ENCODE results near the gene ADCY10.
"Not testable (repeated sequence)": the region's sequence is repeated elsewhere in the genome, so short reads cannot be mapped to it uniquely, and the experiment has no call there.

ADCY10 gene

DNA sequence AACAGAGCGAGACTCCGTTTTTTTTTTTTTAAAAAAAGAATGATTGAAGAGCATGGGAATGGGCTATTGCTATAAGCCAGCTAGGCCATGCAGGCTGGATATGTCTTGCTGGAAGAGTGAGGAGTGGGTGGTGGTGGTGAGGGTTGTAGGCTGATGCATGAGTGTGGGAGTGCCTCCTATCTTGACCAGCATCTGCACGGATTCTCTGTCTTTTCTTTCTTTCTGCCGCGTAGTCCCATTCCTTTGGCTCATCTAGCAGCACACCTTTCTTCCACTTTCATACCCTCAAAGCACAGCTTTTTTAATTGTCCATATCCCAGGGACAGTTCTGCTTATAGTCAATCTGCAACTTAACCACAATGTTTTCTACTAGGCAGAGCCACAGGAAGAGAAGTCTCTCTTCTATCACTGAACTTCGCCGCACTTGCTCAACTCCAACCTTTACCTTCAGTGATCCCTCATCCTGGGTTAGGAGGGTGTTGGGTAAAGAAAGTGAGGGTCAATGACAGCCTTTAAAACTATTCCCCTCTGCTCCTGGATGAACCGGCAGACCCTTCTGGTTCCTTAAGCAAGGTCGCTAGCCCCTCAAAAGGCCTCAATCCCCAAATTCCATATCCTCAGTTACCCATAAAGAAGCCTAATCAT lies 15.2 kb downstream of the ADCY10 start:
- Histone ChIP-seq H3K27ac (peak overlapping the region; percentile 43 to 56), H3K4me3 (no peak overlapping the region), H3K36me3 (no peaks in the 10 kb centered on the region), H3K9me3 (no peaks in the 10 kb centered on the region), H3K27me3 (no peaks in the 10 kb centered on the region), H3K4me1 (peaks cover 0 to 14% (median 12%) of the 10 kb centered on the region in 4 donors)
- no peak for DNase-seq
- intact Hi-C loops (cut with DNase I; ENCODE audit: low total_unique reads), result no loop called here
- no peak for TF ChIP-seq CTCF (IDR thresholded peaks at IDR 0.05)

DNA sequence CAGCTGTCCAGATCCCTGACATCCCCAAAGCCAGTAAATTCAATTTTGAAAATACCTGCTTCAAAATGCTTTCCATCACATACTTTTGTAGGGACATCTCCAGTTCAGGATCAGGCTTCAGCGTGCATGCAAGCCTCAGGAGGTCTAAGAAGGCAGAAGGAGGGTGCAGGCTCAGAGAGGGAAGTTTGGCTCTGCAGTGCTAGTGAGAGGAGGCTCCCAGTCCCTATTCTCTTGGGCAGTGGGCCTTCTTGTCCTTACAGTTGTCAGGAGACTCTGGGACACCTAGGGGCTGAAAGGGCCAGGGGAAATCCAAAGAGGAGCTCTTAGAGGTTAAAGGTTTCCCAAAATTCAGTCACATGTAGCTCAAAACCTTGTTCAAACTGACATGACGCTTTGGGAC lies 20.1 kb downstream of the ADCY10 start:
- no peak for TF ChIP-seq CTCF (IDR thresholded peaks at IDR 0.05)
- Histone ChIP-seq H3K27ac (no peak overlapping the region), H3K9me3 (no peaks in the 10 kb centered on the region), H3K4me3 (no peak overlapping the region), H3K36me3 (no peaks in the 10 kb centered on the region), H3K27me3 (no peaks in the 10 kb centered on the region), H3K4me1 (peaks cover 0 to 2% (median under 1%) of the 10 kb centered on the region in 4 donors)
- intact Hi-C loops (cut with DNase I; ENCODE audit: low total_unique reads), result no loop called here
- DNase-seq, result no peak

DNA sequence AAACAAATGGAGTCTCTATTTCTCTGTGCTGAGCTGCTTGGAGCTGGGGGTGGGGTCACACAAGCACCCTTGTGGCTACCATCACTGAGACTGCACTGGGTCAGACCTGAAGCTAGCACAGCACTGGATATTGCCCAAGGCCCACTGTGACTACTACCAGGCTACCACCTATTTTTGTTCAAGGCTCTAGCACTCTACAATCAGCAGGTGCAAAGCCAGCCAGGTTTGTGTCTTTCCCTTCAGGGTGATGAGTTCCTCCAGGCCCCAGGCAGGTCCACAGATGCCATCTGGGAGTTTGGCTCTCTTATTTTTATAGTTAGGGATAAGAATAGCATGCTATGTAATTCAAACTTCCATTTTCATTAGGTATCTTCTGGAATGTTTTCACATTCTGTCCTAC lies 23.5 kb downstream of the ADCY10 start:
- Histone ChIP-seq H3K9me3 (no peaks in the 10 kb centered on the region), H3K4me3 (no peak overlapping the region), H3K36me3 (no peaks in the 10 kb centered on the region), H3K4me1 (no peaks in the 10 kb centered on the region), H3K27ac (no peak overlapping the region), H3K27me3 (no peaks in the 10 kb centered on the region)
- TF ChIP-seq CTCF (IDR thresholded peaks at IDR 0.05), result no peak
- intact Hi-C loops (cut with DNase I; ENCODE audit: low total_unique reads), result no loop called here
- DNase-seq, result no peak

DNA sequence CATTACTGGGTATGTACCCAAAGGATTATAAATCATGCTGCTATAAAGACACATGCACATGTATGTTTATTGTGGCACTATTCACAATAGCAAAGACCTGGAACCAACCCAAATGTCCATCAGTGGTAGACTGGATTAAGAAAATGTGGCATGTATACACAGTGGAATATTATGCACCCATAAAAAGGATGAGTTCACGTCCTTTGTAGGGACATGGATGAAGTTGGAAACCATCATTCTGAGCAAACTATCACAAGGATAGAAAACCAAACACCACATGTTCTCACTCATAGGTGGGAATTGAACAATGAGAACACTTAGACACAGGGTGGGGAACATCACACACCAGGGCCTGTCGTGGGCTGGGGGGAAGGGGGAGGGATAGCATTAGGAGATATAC lies 26.7 kb downstream of the ADCY10 start:
- H3K9me3 ChIP-seq; DNase-seq; H3K27me3 ChIP-seq; H3K4me3 ChIP-seq; intact Hi-C loops (cut with DNase I; ENCODE audit: low total_unique reads); H3K4me1 ChIP-seq; H3K27ac ChIP-seq; H3K36me3 ChIP-seq: not testable (repeated sequence)

DNA sequence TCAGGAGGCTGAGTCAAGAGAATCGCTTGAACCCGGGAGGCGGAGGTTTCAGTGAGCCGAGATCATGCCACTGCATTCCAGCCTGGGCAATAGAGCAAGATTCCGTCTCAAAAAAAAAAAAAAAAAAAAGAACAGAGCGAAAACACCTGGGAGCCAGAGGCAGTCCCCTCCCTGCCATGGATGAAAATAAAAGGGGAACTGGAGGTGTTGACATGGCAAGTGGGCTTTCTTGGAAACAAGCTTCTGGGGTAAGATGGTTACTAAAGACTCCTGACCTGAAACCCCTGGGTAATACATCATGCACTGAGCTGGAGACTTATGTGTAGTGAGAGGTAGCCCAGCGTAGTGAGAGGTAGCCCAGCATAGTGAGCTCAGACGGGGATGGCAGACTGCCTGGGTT lies 31.6 kb downstream of the ADCY10 start:
- intact Hi-C loops (cut with DNase I; ENCODE audit: low total_unique reads), result no loop called here

DNA sequence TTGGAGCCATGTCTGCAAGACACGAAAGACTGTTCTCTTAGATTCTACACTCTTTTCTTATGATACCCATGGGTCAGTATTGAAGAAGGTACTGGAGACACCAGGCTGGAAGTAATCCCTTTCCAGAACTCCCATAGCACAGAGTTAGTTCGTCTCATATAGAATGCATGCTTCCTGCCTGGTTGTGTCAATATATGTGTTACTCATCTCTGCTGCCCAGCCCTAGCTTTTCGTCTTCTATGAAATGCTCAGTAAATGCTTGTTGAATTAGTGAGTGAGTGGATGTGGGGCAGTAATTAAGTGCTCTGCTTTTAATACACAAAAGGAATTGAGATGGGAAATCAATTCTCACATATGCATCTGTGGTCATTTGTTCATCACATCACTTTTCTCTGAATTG lies 32.1 kb downstream of the ADCY10 start:
- no peak for TF ChIP-seq CTCF (IDR thresholded peaks at IDR 0.05)
- H3K9me3 ChIP-seq, result no peaks in the 10 kb centered on the region
- H3K4me1 ChIP-seq, result no peaks in the 10 kb centered on the region
- H3K27ac ChIP-seq, result no peak overlapping the region
- no peaks in the 10 kb centered on the region for H3K27me3 ChIP-seq
- H3K36me3 ChIP-seq, result no peaks in the 10 kb centered on the region
- DNase-seq, result no peak
- no peak overlapping the region for H3K4me3 ChIP-seq
- intact Hi-C loops (cut with DNase I; ENCODE audit: low total_unique reads), result no loop called here

More for the DNA sequence above, 31.6 kb downstream of the ADCY10 start:
- H3K27ac ChIP-seq, result no peak overlapping the region
- H3K9me3 ChIP-seq, result no peaks in the 10 kb centered on the region
- TF ChIP-seq CTCF (IDR thresholded peaks at IDR 0.05), result no peak
- DNase-seq, result no peak
- no peaks in the 10 kb centered on the region for H3K36me3 ChIP-seq
- no peaks in the 10 kb centered on the region for H3K4me1 ChIP-seq
- H3K4me3 ChIP-seq, result no peak overlapping the region
- H3K27me3 ChIP-seq, result no peaks in the 10 kb centered on the region
